ENCODE data around the gene FRMD4A.
A peak's percentile ranks its signal among the peaks of the same experiment; 100 is the strongest.

Gene FRMD4A

GRCh38 chr10:14022052-14022451, 308.7 kb downstream of the FRMD4A start:
- no peak for DNase-seq

- DNase-seq = no peak
Measured at GRCh38 chr10:14020037-14020664, 310.6 kb downstream of the FRMD4A start.

- no peak for DNase-seq
Measured at GRCh38 chr10:14017467-14017866, 313.3 kb downstream of the FRMD4A start.

GRCh38 chr10:14016931-14017333, 313.8 kb downstream of the FRMD4A start:
- DNase-seq = no peak

- DNase-seq = peak in 12 of 56 donors; percentile 6 to 45 (median 23)
Measured at GRCh38 chr10:14016011-14016536, 314.6 kb downstream of the FRMD4A start.

- no peak for DNase-seq
Measured at GRCh38 chr10:14014423-14014822, 316.3 kb downstream of the FRMD4A start.

- DNase-seq = no peak
Measured at GRCh38 chr10:14010769-14011574, 319.8 kb downstream of the FRMD4A start.

- no peak for DNase-seq
Measured at GRCh38 chr10:14010101-14010558, 320.6 kb downstream of the FRMD4A start.

GRCh38 chr10:14009371-14010100, 321.2 kb downstream of the FRMD4A start:
- DNase-seq = no peak

GRCh38 chr10:14008740-14009080, 322.0 kb downstream of the FRMD4A start:
- DNase-seq = no peak

- no peak for DNase-seq
Measured at GRCh38 chr10:14004536-14004935, 326.2 kb downstream of the FRMD4A start.

GRCh38 chr10:14003517-14004184, 327.1 kb downstream of the FRMD4A start:
- DNase-seq = no peak

- DNase-seq = peak in 5 of 56 donors; percentile 28 to 42 (median 39)
Measured at GRCh38 chr10:14001298-14002040, 329.3 kb downstream of the FRMD4A start.

- DNase-seq = no peak
Measured at GRCh38 chr10:13998163-13998835, 332.4 kb downstream of the FRMD4A start.

- DNase-seq = no peak
Measured at GRCh38 chr10:13997650-13998049, 333.1 kb downstream of the FRMD4A start.

- DNase-seq = no peak
Measured at GRCh38 chr10:13994932-13995331, 335.8 kb downstream of the FRMD4A start.

GRCh38 chr10:13993673-13994089, 337.0 kb downstream of the FRMD4A start:
- DNase-seq = no peak

GRCh38 chr10:13993169-13993568, 337.6 kb downstream of the FRMD4A start:
- no peak for DNase-seq

- no peak for DNase-seq
Measured at GRCh38 chr10:13991353-13991752, 339.4 kb downstream of the FRMD4A start.

GRCh38 chr10:13990946-13991345, 339.8 kb downstream of the FRMD4A start:
- DNase-seq = peak in 3 of 56 donors; percentile 10 to 34 (median 12)

Data from amygdala (tissue), 56 donors.